GM21717 (cell line): Measurements from ENCODE around the gene LTB.
"Not testable (repeated sequence)": the region's sequence is repeated elsewhere in the genome, so short reads cannot be mapped to it uniquely, and the experiment has no call there.

Experiments
- ATAC-seq: cut with Tn5 transposase; IDR thresholded peaks from one replicate; pipeline ENCODE4 v1.9.1; 2021; ENCODE audit warnings: mild to moderate bottlenecking, moderate library complexity; ENCODE audit not compliant: unreplicated experiment

LTB gene

DNA sequence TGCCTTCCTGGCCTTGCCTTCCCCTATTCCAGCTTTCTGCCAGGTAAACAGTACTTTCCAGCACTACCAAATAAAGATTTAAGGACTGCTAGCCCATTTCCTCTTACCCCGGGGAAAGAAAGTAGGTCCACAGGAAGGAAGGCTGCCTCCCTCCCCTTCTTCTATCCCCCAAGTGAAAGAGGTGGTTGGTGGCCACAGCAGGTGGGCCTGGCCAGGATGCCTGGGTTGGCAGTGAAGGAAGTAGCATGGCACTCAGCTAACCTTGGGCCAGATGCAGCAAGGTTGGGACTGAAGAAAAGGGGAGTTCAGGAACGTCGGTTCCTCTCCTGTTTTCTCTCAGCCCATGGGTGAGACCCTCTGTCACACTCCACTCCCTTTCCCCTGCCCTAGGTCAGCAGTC, 25.9 kb downstream of the LTB start:
- no peak for ATAC-seq

DNA sequence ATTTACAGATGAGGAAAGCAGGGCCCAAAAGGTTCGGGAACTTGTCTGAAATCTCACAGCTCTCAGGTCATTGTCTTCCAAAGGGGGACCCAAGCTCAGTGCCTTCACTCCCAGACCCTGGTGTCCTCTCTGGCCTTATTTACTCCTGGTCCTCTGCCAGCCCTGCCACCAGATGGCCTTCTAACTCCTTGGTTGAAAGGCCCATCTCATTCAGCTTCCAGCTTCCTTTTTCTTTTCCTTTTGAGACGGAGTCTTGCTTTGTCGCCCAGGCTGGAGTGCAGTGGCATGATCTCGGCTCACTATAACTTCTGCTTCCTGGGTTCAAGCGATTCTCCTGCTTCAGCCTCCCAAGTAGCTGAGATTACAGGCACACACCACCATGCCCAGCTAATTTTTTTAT, 30.9 kb downstream of the LTB start:
- not testable (repeated sequence) for ATAC-seq

DNA sequence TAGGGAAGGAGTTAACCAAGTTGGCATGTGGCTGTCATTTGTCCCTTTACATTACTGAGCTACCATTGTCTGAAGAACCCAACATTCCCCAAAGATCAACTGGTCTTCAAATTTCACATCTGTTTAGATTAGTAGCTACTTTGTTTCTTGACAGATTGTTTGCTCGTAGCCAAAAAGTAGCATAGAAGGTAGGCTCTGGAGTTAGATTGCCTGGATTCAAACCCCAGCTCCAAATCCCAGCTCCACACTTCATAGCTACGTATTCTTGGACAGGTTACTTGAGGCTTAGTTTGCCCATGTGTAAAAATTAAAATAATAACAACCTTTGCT, 33.7 kb downstream of the LTB start:
- no peak for ATAC-seq

DNA sequence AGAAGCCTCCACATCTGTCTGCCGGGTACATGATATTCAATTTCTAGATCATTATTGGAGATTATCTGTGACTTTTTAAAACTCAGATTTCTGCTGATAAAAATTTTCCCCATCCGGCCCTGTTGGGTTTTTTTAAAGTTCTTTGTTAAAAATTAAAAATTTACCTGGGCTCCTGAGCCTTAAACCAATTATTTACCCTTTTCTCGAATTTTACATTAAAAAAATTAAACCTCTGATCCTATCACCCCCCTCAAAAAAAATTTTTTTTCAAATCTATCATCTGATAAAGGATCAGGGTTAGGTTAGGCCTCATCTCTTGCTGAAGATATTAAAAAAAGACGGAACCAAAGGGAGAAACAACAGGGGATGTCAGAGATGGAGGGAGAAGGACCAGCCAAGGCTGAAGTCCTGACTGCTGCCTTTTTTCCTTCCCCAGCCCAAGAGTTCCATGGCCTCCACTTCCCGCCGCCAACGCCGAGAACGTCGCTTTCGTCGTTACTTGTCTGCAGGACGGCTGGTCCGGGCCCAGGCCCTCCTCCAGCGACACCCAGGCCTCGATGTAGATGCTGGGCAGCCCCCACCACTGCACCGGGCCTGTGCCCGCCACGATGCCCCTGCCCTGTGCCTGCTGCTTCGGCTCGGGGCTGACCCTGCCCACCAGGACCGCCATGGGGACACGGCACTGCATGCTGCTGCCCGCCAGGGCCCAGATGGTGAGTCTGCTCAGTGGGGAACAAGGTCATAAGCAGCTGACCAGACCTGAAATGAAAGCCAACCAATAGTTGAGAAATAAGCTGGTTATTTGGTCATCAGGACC, 34.3 kb downstream of the LTB start:
- no peak for ATAC-seq

DNA sequence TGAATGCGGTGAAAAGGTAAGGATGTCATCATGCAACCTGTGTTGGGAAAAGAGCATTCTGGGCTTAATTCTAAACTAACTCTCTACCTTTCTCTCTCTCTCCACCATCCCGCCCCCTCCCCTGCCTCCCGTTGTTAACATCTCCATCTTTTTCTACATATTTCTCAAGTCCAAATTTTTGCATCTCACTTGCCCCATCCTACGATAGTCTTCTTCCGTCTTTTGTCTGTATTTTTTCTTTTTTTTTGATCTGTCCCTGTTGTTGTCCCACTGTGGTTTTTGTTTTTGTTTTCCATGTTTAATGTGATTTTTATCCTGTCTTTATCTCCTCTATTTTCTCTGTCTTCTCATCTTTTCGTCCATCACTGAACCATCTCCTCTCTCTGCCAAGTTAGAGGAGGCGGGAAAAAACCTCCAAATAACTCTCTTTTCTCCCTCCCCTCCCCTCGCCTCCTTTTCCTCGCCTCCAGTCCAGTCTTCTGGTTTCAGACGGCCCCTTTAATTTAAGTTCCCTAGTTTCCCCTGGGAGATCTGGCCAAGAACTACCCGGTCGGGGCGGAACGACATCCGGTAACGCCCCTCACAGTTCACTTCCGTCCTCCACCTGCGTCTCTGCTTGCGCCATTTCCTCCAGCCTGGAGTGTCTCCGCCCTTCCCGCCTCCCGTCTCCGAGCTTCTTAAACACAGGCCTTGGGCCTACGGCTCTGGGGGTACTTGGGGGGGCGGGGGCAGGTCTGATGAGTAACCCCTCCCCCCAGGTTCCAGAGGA, 35.1 kb downstream of the LTB start, which contains the start of gene NFKBIL1:
TSS of gene NFKBIL1 (plus strand) at position 651 of the 769 bp plus-strand sequence. CDS start at position 738, 87 bp downstream.
- peak; percentile 56 for ATAC-seq

DNA sequence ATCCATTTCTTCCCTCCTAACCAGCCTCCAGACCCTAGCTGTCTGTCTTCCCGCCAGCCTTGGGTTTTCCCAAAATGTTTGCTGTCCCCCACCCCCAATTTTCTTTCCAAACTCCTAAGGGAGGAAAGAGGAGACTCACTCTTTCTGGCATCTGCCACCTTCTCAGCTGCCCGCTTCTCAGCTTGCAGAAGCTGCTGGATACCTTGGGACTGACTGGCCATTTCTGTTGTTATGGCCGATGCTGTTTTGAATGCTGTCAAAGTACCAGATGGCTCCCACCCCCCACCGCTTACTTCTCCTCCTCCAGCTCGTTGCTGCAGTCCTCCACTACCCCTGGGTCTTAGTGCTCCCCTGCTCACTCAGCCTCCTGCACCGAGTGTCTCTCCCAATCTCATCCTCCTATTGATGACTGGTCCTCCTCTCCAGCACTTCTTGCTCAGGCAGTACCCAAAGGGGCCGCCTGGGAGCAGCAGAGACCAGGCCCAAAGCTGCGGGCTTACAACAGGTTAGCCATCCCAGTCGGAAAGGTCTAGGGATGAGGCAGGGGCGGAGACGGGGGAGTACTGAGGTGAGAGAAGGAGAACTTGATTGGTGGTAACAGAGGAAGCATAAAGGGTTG, 35.8 kb downstream of the LTB start, which contains the start of gene ATP6V1G2:
TSS of gene ATP6V1G2 (minus strand) at position 270 of the 619 bp plus-strand sequence. CDS start at position 221, 49 bp downstream.
- no peak for ATAC-seq

DNA sequence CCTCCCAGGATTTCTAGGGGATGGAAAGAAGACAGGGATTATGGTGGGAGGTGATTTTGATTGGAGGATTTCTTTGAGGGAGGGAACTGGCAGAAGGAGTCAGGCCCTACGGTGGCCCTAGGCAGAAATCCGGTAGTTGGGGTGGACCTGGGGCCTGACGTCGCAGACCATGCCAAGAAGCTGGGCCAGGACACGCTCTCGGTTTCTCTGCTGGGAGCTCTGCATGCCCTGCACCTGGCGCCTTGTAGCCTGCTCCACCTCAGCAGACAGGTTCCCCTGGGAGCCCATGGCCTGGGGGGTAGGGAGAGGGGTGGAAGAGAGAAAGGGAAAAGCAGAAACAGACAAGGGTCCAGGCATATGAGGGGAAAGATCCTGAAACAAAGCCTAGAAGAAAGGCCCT, 36.9 kb downstream of the LTB start:
- no peak for ATAC-seq

DNA sequence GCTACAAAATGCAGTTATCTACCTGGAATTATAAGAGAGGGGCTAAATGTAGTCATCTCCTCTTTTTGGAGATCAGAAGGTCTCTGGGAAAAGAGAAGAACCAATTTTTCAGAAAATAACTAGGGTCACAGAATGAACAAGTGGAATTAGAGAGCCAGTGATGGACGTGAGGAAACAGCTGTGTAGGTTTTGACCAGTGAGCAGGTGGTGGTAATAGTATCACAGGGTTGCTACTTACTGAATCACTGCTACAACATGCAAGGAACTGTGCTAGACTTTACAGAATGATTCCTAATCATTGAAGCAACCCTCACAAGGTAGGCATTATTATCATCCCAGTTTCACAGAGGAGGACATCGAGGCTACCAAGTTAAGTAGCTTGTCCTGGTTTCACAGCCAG, 37.5 kb downstream of the LTB start:
- no peak for ATAC-seq

DNA sequence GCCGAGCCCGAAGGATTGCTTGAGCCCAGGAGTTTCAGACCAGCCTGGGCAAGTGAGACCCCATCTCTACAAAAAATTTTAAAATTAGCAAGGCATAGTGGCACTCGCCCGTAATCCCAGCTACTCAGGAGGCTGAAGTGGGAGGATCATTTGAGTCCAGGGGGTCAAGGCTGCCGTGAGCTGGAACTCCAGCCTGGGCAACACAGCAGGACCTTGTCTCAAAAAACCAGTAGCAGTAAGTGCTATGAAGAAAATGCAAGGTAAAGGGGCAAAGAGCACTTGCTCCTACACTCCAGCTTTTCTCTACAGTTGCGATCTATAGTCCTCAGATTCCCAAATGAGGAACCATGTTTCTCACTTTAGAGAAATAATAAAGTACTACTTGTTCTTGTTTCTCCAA, 38.6 kb downstream of the LTB start:
- no peak for ATAC-seq

DNA sequence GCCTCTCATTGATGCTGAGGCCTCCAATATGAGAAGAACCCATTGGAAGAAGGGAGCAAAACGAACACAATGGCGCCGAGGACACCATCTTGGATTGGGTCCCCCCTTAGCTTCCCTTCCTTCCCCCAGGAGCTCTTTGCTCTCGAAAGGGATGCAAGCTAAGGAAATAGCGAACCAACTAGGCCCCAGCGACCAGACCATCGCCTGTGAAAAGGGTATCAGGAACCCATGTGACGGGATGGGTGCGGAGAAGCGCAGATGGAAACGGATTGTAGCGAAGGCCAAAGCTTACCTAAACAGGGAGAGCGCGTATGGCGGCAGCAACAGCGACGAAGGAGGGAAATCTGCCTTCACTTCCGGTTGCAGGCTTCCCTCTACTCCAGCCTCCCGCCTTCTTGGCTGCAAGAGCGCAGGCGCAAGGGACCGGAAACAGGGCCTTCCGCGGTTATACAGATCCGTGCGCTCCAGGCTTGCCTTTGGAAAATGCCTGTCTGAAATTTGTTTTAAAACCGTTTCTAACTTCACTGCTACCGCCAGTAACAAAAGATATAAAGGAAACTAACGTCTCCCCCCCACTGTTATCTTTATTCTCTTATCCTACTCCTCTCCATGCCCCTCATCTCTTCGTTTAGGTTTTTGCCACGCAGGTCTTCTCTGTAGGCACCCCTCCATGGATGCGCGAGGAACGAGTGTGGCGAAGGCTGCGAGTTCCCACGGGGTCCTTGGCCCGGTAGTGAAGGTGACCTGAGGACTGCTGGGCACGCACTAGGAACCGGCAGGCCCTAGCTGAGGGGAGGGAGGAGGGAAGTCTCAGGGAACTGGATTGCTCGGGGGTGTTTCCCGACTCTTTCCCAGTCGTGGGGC, 40.3 kb downstream of the LTB start, which contains the start of gene DDX39B:
TSS of gene DDX39B (minus strand) at position 346 of the 864 bp plus-strand sequence. CDS start 1,471 bp downstream, outside the sequence.
- peak; percentile 54 for ATAC-seq

DNA sequence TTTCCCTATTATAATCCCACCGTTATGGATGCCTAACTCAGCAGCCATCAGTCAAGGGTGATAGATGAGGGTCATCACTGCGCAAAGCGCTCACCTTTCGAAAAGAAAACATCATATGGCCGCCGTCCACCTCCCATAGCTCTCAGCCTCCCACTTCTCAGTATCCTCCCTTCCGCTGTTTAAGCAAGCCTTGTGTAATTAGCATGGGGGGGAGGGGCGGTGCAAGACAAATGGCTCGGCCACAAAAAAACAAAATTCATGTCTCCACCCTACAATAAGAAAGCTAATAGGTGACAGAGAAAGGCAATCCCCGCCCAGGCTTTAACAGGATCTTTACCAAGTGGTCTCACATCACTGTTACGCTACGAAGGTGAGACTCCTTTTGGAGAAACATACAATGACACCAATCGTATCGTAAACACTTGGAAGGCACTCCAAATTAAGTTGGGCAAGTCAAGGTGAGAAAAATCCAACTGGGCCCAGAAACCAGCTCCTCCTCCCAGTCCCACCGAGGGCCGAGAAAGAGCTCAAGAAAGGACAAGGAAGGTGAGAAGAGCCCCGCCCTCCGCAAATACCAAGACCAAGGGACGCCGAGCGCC, 41.1 kb downstream of the LTB start:
- ATAC-seq: no peak

DNA sequence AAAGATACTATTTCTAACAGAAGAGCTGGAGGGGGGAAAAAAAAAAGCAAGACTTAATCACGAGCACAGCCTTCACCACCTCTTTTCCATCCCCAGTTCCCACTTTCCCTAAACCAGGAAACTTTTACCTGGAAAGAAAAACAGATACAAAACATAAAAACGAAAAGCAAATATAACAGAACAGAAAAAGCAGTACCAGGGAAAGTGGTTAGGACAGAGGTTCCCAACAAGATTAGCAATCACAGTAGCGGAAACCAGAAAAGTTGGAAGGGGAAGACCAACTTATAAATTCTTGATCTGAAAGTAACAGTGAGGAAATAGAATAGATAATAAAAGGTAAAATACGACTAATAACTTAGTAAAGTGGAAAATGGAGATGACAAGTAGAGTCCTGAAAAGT, 41.6 kb downstream of the LTB start:
- ATAC-seq: no peak

DNA sequence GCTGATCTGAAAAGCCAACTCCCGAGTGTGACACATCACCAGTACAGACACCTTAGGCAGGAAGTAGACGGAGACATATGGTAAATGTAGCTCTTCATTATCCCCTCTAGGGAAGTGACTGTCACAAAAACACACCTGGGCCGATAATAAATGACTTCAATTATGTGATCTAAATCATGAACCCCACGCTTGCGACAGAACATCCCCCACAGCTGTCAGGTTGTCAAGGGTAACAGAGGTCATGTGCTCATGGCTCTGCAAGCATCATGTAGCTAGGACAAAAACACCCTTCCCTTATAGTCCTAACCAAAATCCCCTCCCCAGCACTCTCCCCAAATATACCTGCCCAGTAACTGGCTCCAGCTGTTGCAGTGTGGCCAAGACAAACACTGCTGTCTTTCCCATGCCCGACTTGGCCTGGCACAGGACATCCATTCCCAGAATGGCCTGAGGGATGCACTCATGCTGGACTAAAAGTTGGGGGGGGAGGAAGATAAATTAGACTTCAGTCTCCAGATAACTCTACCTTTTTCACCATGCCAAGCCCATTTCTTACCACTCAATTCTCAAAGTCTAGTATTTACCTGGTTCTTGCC, 43.3 kb downstream of the LTB start:
- no peak for ATAC-seq

DNA sequence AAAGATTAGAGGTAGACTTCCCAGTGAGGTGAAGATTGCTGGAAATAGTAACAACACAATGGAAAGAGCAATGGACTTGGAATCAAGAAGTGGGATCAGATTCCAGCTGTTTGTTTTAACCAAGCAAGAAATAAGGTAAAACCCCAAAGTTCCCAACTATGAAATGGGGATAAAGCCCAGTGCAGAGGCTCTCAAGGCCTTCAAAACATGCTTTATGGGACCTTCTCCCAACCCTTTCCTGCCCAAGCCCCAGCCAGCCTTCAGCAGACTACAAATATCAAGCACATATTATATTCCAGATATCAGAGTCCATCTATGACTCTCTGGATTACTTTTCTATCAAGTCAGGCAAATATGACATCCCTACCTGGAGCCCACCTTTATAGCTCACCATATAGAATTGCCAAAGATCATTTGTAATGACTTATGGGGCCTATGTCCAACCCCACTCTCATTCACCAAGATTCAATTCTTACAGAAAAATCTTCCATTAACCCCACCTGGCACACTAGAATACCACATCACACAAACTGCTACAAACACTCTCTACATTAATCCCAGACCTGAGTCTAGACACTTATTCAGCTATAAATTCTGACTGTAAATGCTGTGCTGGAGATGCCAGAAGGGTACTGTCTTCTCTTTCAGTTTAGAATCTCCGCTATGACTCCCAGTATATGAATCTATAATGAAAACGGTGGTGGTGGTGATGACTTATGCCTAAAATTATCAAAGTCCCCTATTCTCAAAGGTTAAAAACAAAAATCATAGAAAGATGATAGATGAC, 46.5 kb downstream of the LTB start:
- ATAC-seq: no peak

DNA sequence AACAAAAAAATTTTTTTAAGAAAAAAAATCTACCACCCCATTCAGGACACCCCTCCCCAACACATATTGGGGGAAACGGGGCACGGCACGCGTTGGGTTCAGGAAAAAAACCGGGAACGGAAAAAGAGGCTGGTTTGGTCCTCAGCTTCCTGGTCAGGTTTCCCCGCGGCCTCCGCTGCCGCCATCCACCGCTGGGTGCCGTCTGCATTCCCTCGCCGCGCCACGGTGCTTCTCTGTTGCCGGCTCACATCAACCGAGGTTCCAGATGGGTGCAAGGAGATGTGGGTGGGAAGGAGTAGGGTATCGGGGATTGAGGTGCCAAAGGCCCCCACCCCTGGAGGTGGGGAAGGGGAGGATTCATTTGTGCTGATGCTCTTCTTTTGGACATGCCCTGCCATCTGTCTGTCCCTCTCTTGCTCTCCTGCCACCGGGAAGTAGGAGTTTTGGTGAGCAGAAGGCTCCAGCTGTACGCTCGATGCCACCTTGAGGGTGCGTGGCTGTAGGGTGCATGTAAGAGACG, 47.6 kb downstream of the LTB start:
- no peak for ATAC-seq

DNA sequence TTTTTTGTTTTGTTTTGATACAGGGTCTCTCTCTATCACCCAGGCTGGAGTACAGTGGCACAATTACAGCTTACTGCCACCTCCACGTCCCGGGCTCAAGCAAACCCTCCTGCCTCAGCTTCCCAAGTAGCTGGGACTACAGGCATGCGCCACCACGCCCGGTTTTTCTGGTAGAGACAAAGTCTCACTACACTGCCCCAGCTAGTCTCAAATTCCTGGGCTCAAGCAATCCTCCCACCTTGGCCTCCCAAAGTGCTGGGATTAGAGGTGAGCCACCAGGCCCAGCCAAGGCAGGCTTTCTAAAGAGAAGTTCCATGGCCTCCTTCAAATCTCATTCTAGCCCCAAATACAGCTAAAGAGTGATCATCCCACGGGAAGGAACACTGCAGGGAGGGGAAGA, 48.2 kb downstream of the LTB start:
- no peak for ATAC-seq

DNA sequence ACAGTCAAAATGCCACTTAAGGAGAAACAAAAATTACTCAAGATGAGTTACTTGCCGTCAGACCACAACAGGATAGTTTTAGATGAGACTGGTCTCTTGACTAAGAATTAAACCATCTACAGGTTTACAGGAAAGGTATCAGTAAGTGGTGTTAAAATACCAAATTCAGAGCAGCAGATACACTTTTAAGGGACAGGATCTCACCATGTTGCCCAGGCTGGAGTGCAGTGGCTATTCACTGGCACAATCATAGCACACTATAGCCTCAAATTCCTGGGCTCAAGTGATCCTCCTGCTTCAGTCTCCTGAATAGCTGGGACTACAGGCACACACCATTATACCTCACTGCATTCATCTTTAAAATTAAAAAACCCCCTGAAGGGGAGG, 48.8 kb downstream of the LTB start:
- no peak for ATAC-seq

DNA sequence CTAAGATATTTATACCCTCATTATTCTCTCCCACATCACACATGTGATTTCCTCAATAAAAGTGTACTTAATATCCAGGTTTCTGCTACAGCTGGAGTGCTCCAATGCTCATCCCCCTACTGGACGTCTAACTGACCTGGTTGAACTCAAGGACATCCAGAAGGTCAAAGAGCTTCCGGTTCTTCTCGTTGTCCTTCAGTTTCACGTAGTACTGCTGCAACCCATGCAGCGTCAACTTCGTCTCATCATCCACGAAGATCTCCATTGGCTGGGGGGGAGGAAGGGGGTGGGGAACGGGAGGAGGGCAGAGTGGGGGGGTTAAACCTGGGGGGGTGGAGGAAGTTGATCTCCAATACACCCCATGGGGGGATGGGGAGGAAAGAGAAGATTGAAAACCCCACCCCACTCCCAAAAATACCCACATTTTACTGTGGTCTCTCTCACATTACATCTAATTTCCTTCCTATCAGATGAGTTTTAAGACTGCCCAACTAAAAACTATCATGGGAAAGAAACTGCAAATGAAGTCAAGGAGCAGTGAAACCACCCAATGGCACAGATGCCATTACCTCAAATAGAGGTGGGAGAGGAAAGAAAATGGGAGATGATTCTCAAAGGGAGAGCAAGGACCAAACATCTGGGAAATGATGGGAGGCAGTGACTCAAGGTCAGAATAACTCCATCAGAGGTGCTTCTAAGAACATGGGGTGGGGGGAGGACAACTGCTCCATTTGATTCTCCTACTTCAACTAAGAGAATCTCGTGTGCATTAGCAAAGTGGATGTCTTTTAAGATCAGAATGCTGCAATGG, 49.4 kb downstream of the LTB start:
- no peak for ATAC-seq
